Measurements from ENCODE around the gene RTKN2. TPM values are rescaled to one million over a fixed set of nuclear protein-coding genes. Genes with fewer than 3 reads are reported as not detected.

Gene RTKN2
- polyA plus RNA-seq, 1 donor from 2014 or later: 4.7 TPM

GRCh38 chr10:62307635-62308034, 39.0 kb upstream of the RTKN2 start:
- Histone ChIP-seq H2AFZ (ENCODE audit: low read depth, low read length) (no peak overlapping the region), H3K27ac (ENCODE audit: low read length) (no peak overlapping the region), H3K79me2 (replicated peaks; ENCODE audit: insufficient read depth, low read length) (no peaks in the 10 kb centered on the region), H3K9ac (ENCODE audit: low read length) (no peak overlapping the region), H4K20me1 (ENCODE audit: insufficient read depth) (no peaks in the 10 kb centered on the region), H3K27me3 (ENCODE audit: insufficient read depth, low read depth, low read length) (no peaks in the 10 kb centered on the region), H3K9me2 (ENCODE audit: insufficient read depth, low read length) (no peaks in the 10 kb centered on the region), H3K9me3 (ENCODE audit: low read length) (no peaks in the 10 kb centered on the region), H3K4me3 (ENCODE audit: low read length) (no peak overlapping the region), H3F3A (ENCODE audit: insufficient read depth, low read length, poor library complexity, severe bottlenecking) (no peaks in the 10 kb centered on the region), H3K36me3 (ENCODE audit: insufficient read depth, low read length) (no peaks in the 10 kb centered on the region), H3K4me2 (ENCODE audit: low read length) (no peak overlapping the region)
- no peak for TF ChIP-seq POLR2AphosphoS5 (IDR thresholded peaks at IDR 0.05)
- no peak for TF ChIP-seq EZH2 (IDR thresholded peaks at IDR 0.05; ENCODE audit: borderline replicate concordance, insufficient read depth, low read length, poor library complexity, severe bottlenecking)
- no peak for TF ChIP-seq SMC3 (conservative IDR thresholded peaks at IDR 0.05; ENCODE audit: poor library complexity)
- TF ChIP-seq REST (IDR thresholded peaks at IDR 0.05; ENCODE audit: borderline replicate concordance): no peak
- TF ChIP-seq EP300 (conservative IDR thresholded peaks at IDR 0.05; ENCODE audit: poor library complexity, severe bottlenecking): no peak
- no peak for TF ChIP-seq TAF1 (IDR thresholded peaks at IDR 0.05; ENCODE audit: low read depth)
- no peak for TF ChIP-seq CTCF (IDR thresholded peaks at IDR 0.05; ENCODE audit: poor library complexity, severe bottlenecking)
- TF ChIP-seq RAD21 (conservative IDR thresholded peaks at IDR 0.05): no peak
- TF ChIP-seq MXI1 (conservative IDR thresholded peaks at IDR 0.05; ENCODE audit: poor library complexity, severe bottlenecking): no peak

GRCh38 chr10:62306663-62307062, 38.0 kb upstream of the RTKN2 start:
- H3K4me2 ChIP-seq (ENCODE audit: low read length): no peak overlapping the region
- H3K9ac ChIP-seq (ENCODE audit: low read length): no peak overlapping the region
- no peaks in the 10 kb centered on the region for H3K9me2 ChIP-seq (ENCODE audit: insufficient read depth, low read length)
- no peaks in the 10 kb centered on the region for H3K27me3 ChIP-seq (ENCODE audit: insufficient read depth, low read depth, low read length)
- H3K79me2 ChIP-seq (replicated peaks; ENCODE audit: insufficient read depth, low read length): no peaks in the 10 kb centered on the region
- H3F3A ChIP-seq (ENCODE audit: insufficient read depth, low read length, poor library complexity, severe bottlenecking): no peaks in the 10 kb centered on the region
- no peak overlapping the region for H2AFZ ChIP-seq (ENCODE audit: low read depth, low read length)
- no peaks in the 10 kb centered on the region for H4K20me1 ChIP-seq (ENCODE audit: insufficient read depth)
- no peaks in the 10 kb centered on the region for H3K36me3 ChIP-seq (ENCODE audit: insufficient read depth, low read length)
- no peak overlapping the region for H3K27ac ChIP-seq (ENCODE audit: low read length)
- H3K9me3 ChIP-seq (ENCODE audit: low read length): no peaks in the 10 kb centered on the region
- TF ChIP-seq EZH2 (IDR thresholded peaks at IDR 0.05; ENCODE audit: borderline replicate concordance, insufficient read depth, low read length, poor library complexity, severe bottlenecking): no peak
- TF ChIP-seq TAF1 (IDR thresholded peaks at IDR 0.05; ENCODE audit: low read depth): no peak
- TF ChIP-seq SMC3 (conservative IDR thresholded peaks at IDR 0.05; ENCODE audit: poor library complexity): no peak
- no peak for TF ChIP-seq POLR2AphosphoS5 (IDR thresholded peaks at IDR 0.05)
- TF ChIP-seq CTCF (IDR thresholded peaks at IDR 0.05; ENCODE audit: poor library complexity, severe bottlenecking): no peak
- TF ChIP-seq REST (IDR thresholded peaks at IDR 0.05; ENCODE audit: borderline replicate concordance): no peak
- TF ChIP-seq RAD21 (conservative IDR thresholded peaks at IDR 0.05): no peak
- no peak for TF ChIP-seq EP300 (conservative IDR thresholded peaks at IDR 0.05; ENCODE audit: poor library complexity, severe bottlenecking)
- no peak for TF ChIP-seq MXI1 (conservative IDR thresholded peaks at IDR 0.05; ENCODE audit: poor library complexity, severe bottlenecking)
- no peak overlapping the region for H3K4me3 ChIP-seq (ENCODE audit: low read length)

All from neural cell (in vitro differentiated cells).